ENCODE measurements around the gene CBX5.
"Not testable (repeated sequence)": the region's sequence is repeated elsewhere in the genome, so short reads cannot be mapped to it uniquely, and the experiment has no call there.

Gene CBX5

GRCh38 chr12:54265364-54265812, 14.5 kb downstream of the CBX5 start:
- no peak for DNase-seq

GRCh38 chr12:54262403-54262925, 17.5 kb downstream of the CBX5 start:
- DNase-seq, result no peak

GRCh38 chr12:54261815-54262402, 18.0 kb downstream of the CBX5 start:
- DNase-seq, result no peak

GRCh38 chr12:54259194-54260011, 20.5 kb downstream of the CBX5 start:
- DNase-seq, result peak; percentile 26 to 45

- no peak for DNase-seq
Measured at GRCh38 chr12:54258201-54258681, 21.7 kb downstream of the CBX5 start.

GRCh38 chr12:54257332-54257731, 22.6 kb downstream of the CBX5 start:
- DNase-seq, result no peak

- no peak for DNase-seq
Measured at GRCh38 chr12:54253240-54253639, 26.7 kb downstream of the CBX5 start.

- DNase-seq, result no peak
Measured at GRCh38 chr12:54251667-54252284, 28.1 kb downstream of the CBX5 start.

GRCh38 chr12:54249489-54249888, 30.4 kb downstream of the CBX5 start:
- DNase-seq, result no peak

- no peak for DNase-seq
Measured at GRCh38 chr12:54246011-54246641, 33.8 kb downstream of the CBX5 start.

- DNase-seq, result no peak
Measured at GRCh38 chr12:54240971-54241588, 38.8 kb downstream of the CBX5 start.

GRCh38 chr12:54240129-54240528, 39.8 kb downstream of the CBX5 start:
- no peak for DNase-seq

GRCh38 chr12:54239620-54240019, 40.3 kb downstream of the CBX5 start:
- no peak for DNase-seq

- no peak for DNase-seq
Measured at GRCh38 chr12:54238531-54238930, 41.4 kb downstream of the CBX5 start.

GRCh38 chr12:54232790-54233189, 47.1 kb downstream of the CBX5 start:
- DNase-seq, result no peak

- DNase-seq, result not testable (repeated sequence)
Measured at GRCh38 chr12:54231269-54231668, 48.7 kb downstream of the CBX5 start.

GRCh38 chr12:54230555-54230954, 49.4 kb downstream of the CBX5 start:
- DNase-seq, result no peak

GRCh38 chr12:54229624-54230212, 50.2 kb downstream of the CBX5 start:
- no peak for DNase-seq

- DNase-seq, result no peak
Measured at GRCh38 chr12:54228471-54228870, 51.5 kb downstream of the CBX5 start.

GRCh38 chr12:54227927-54228326, 52.0 kb downstream of the CBX5 start:
- not testable (repeated sequence) for DNase-seq

- no peak for DNase-seq
Measured at GRCh38 chr12:54227376-54227775, 52.5 kb downstream of the CBX5 start.

- no peak for DNase-seq
Measured at GRCh38 chr12:54225666-54226065, 54.3 kb downstream of the CBX5 start.
